Measurements from ENCODE around the gene NEUROG3.
A peak's percentile ranks its signal among the peaks of the same experiment; 100 is the strongest.
"Not testable (repeated sequence)": the region's sequence is repeated elsewhere in the genome, so short reads cannot be mapped to it uniquely, and the experiment has no call there.

NEUROG3 gene

GRCh38 chr10:69558559-69558958 is 14.7 kb downstream of the NEUROG3 start:
- Mint-ChIP-seq H3K4me1 (peaks cover 9% of the 10 kb centered on the region), H3K4me3 (no peak overlapping the region)
- DNase-seq = no peak

GRCh38 chr10:69554611-69555010 is 18.6 kb downstream of the NEUROG3 start:
- no peak for ATAC-seq
- H3K27me3 Mint-ChIP-seq = peaks cover 6% of the 10 kb centered on the region

More at GRCh38 chr10:69558559-69558958, 14.7 kb downstream of the NEUROG3 start:
- Mint-ChIP-seq H3K27ac (no peak overlapping the region), H3K27me3 (peaks cover 3% of the 10 kb centered on the region), H3K9me3 (no peaks in the 10 kb centered on the region), H3K36me3 (ENCODE audit: low read depth) (no peaks in the 10 kb centered on the region)
- peak; percentile 59 for ATAC-seq

GRCh38 chr10:69553328-69553727 is 19.9 kb downstream of the NEUROG3 start:
- Mint-ChIP-seq H3K27ac (no peak overlapping the region), H3K4me3 (no peak overlapping the region), H3K27me3 (peaks cover 6% of the 10 kb centered on the region), H3K9me3 (peaks cover 25% of the 10 kb centered on the region), H3K4me1 (peaks cover 3% of the 10 kb centered on the region), H3K36me3 (ENCODE audit: low read depth) (peaks cover 2% of the 10 kb centered on the region)
- DNase-seq (no peak), ATAC-seq (no peak)

More at GRCh38 chr10:69554611-69555010, 18.6 kb downstream of the NEUROG3 start:
- Mint-ChIP-seq H3K27ac (no peak overlapping the region), H3K9me3 (peaks cover 13% of the 10 kb centered on the region), H3K4me1 (peaks cover 9% of the 10 kb centered on the region), H3K36me3 (ENCODE audit: low read depth) (no peaks in the 10 kb centered on the region), H3K4me3 (no peak overlapping the region)
- no peak for DNase-seq

GRCh38 chr10:69552268-69552667 is 21.0 kb downstream of the NEUROG3 start:
- DNase-seq (no peak), ATAC-seq (no peak)
- H3K9me3 Mint-ChIP-seq = peaks cover 31% of the 10 kb centered on the region
- H3K36me3 Mint-ChIP-seq (ENCODE audit: low read depth) = peaks cover 2% of the 10 kb centered on the region
- H3K4me3 Mint-ChIP-seq = no peak overlapping the region
- H3K27ac Mint-ChIP-seq = no peak overlapping the region
- H3K4me1 Mint-ChIP-seq = no peaks in the 10 kb centered on the region
- peaks cover 6% of the 10 kb centered on the region for H3K27me3 Mint-ChIP-seq

GRCh38 chr10:69549959-69550358 is 23.3 kb downstream of the NEUROG3 start:
- Mint-ChIP-seq H3K36me3 (ENCODE audit: low read depth) (peaks cover 2% of the 10 kb centered on the region), H3K4me1 (no peaks in the 10 kb centered on the region), H3K27ac (no peak overlapping the region), H3K4me3 (no peak overlapping the region), H3K27me3 (peaks cover 8% of the 10 kb centered on the region), H3K9me3 (peaks cover 31% of the 10 kb centered on the region)
- no peak for ATAC-seq
- DNase-seq = no peak

- Mint-ChIP-seq H3K27me3 (peaks cover 8% of the 10 kb centered on the region), H3K4me3 (no peak overlapping the region), H3K4me1 (no peaks in the 10 kb centered on the region), H3K36me3 (ENCODE audit: low read depth) (peaks cover 5% of the 10 kb centered on the region), H3K27ac (no peak overlapping the region), H3K9me3 (peaks cover 25% of the 10 kb centered on the region)
- DNase-seq (no peak), ATAC-seq (no peak)
These were observed 31.8 kb downstream of the NEUROG3 start for GRCh38 chr10:69541463-69541862.

- H3K27ac Mint-ChIP-seq = no peak overlapping the region
- H3K4me1 Mint-ChIP-seq = no peaks in the 10 kb centered on the region
- H3K36me3 Mint-ChIP-seq (ENCODE audit: low read depth) = peaks cover 5% of the 10 kb centered on the region
- peaks cover 34% of the 10 kb centered on the region for H3K9me3 Mint-ChIP-seq
- no peak for DNase-seq
- no peak for ATAC-seq
- peaks cover 8% of the 10 kb centered on the region for H3K27me3 Mint-ChIP-seq
- H3K4me3 Mint-ChIP-seq = no peak overlapping the region
These were observed 34.8 kb downstream of the NEUROG3 start for GRCh38 chr10:69538461-69538860.

GRCh38 chr10:69537449-69537848 is 35.8 kb downstream of the NEUROG3 start:
- Mint-ChIP-seq H3K9me3 (peaks cover 34% of the 10 kb centered on the region), H3K4me1 (no peaks in the 10 kb centered on the region), H3K4me3 (no peak overlapping the region), H3K36me3 (ENCODE audit: low read depth) (peaks cover 5% of the 10 kb centered on the region), H3K27ac (no peak overlapping the region), H3K27me3 (peaks cover 12% of the 10 kb centered on the region)
- no peak for ATAC-seq
- no peak for DNase-seq

- peaks cover 17% of the 10 kb centered on the region for H3K27me3 Mint-ChIP-seq
- H3K9me3 Mint-ChIP-seq = peaks cover 27% of the 10 kb centered on the region
- H3K36me3 Mint-ChIP-seq (ENCODE audit: low read depth) = not testable (repeated sequence)
These were observed 36.7 kb downstream of the NEUROG3 start for GRCh38 chr10:69536521-69536920.

GRCh38 chr10:69533658-69534057 is 39.6 kb downstream of the NEUROG3 start:
- H3K4me1 Mint-ChIP-seq = no peaks in the 10 kb centered on the region
- H3K36me3 Mint-ChIP-seq (ENCODE audit: low read depth) = no peaks in the 10 kb centered on the region
- H3K9me3 Mint-ChIP-seq = peaks cover 11% of the 10 kb centered on the region
- H3K27ac Mint-ChIP-seq = no peak overlapping the region
- no peak for ATAC-seq
- H3K4me3 Mint-ChIP-seq = no peak overlapping the region
- DNase-seq = no peak
- H3K27me3 Mint-ChIP-seq = peaks cover 13% of the 10 kb centered on the region

More at GRCh38 chr10:69536521-69536920, 36.7 kb downstream of the NEUROG3 start:
- H3K4me1 Mint-ChIP-seq, H3K27ac Mint-ChIP-seq, ATAC-seq, DNase-seq, H3K4me3 Mint-ChIP-seq: not testable (repeated sequence)

GRCh38 chr10:69527961-69528360 is 45.3 kb downstream of the NEUROG3 start:
- no peak overlapping the region for H3K27ac Mint-ChIP-seq
- H3K9me3 Mint-ChIP-seq = no peaks in the 10 kb centered on the region
- no peaks in the 10 kb centered on the region for H3K36me3 Mint-ChIP-seq (ENCODE audit: low read depth)
- no peak for DNase-seq
- H3K27me3 Mint-ChIP-seq = peaks cover 17% of the 10 kb centered on the region
- no peak for ATAC-seq
- H3K4me3 Mint-ChIP-seq = no peak overlapping the region
- H3K4me1 Mint-ChIP-seq = no peaks in the 10 kb centered on the region

Measured in activated naive CD8-positive, alpha-beta T cell treated with anti-CD3 and anti-CD28 coated beads, Interleukin-2, amount 50 U/mL, for 24 hours (primary cell).